ENCODE measurements around the gene NDUFB11.
"Not testable (repeated sequence)": the region's sequence is repeated elsewhere in the genome, so short reads cannot be mapped to it uniquely, and the experiment has no call there.

The NDUFB11 gene

GRCh38 chrX:47143894-47144625 is 442 bp downstream of the NDUFB11 start:
- DNase-seq (ENCODE audit: low read depth): no peak
- TF ChIP-seq CTCF (IDR thresholded peaks at IDR 0.05; ENCODE audit: control insufficient read depth, insufficient read depth, low read depth, low read length, missing control alignments): no peak

GRCh38 chrX:47138171-47138570 is 6.3 kb downstream of the NDUFB11 start:
- DNase-seq (ENCODE audit: low read depth): no peak
- no peak for TF ChIP-seq CTCF (IDR thresholded peaks at IDR 0.05; ENCODE audit: control insufficient read depth, insufficient read depth, low read depth, low read length, missing control alignments)
- no peak overlapping the region for H3K4me3 ChIP-seq (ENCODE audit: control insufficient read depth, low read depth, low read length)

More at GRCh38 chrX:47143894-47144625, 442 bp downstream of the NDUFB11 start:
- peak overlapping the region; percentile 79 for H3K4me3 ChIP-seq (ENCODE audit: control insufficient read depth, low read depth, low read length)

DNA sequence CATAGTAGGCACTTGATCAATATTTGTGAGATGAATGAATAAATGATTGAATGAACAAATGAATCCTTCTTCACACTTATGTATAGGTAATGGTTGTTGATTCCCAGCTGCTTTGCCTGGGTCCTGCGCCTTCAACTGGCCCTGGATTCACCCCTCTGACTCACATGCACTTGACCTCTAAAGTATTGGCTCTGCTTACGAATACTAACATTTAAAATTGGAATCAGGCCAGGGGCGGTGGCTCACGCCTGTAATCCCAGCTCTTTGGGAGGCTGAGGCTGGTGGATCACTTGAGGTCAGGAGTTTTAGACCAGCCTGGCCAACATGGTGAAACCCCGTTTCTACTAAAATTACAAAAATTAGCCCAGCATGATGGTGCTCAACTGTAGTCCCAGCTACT is 8.9 kb downstream of the NDUFB11 start:
- not testable (repeated sequence) for H3K4me3 ChIP-seq (ENCODE audit: control insufficient read depth, low read depth, low read length); DNase-seq (ENCODE audit: low read depth)

GRCh38 chrX:47133493-47133892 is 11.0 kb downstream of the NDUFB11 start:
- no peak for TF ChIP-seq CTCF (IDR thresholded peaks at IDR 0.05; ENCODE audit: control insufficient read depth, insufficient read depth, low read depth, low read length, missing control alignments)
- H3K4me3 ChIP-seq (ENCODE audit: control insufficient read depth, low read depth, low read length): no peak overlapping the region
- no peak for DNase-seq (ENCODE audit: low read depth)

- no peak for TF ChIP-seq CTCF (IDR thresholded peaks at IDR 0.05; ENCODE audit: control insufficient read depth, insufficient read depth, low read depth, low read length, missing control alignments)
- no peak for DNase-seq (ENCODE audit: low read depth)
- H3K4me3 ChIP-seq (ENCODE audit: control insufficient read depth, low read depth, low read length): peak overlapping the region; percentile 56
These were observed 14.6 kb downstream of the NDUFB11 start for GRCh38 chrX:47129899-47130358.

DNA sequence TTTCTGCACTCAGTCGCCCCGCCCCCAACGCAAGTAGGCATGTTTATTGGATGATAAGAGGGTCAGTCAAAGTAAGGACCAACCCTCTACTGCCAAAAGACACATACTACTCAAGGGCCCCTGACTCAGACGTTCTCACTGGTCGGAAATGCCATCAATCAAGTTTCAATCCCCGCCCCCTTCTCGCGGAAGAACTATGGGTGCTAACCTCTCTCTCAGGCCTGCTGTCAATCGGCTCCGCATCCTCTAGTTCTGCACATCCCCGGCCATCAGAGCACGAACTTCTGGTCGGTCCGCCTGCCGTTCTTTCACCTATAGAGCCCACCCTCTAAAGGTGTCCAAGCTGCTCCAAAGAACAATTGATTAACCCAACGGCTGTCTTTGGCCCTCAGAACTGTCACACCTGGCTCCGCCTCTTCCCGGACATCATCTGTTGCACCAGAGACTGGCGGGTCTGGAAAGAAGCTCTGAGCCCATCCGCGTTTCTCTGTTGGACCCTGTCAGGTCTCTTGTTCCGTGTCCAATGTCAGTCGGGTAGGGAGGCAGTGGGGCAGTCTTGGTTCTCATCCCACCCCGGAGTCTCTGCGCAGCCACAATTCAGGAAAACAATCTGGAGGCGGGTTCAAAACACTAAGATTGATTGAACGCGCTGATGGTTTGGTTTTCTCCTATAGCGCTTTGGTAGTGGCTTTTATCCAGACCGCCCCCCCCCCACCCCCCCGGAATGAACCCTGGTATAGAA is 15.2 kb downstream of the NDUFB11 start:
- DNase-seq (ENCODE audit: low read depth): peak; percentile 91
- peak overlapping the region; percentile 56 for H3K4me3 ChIP-seq (ENCODE audit: control insufficient read depth, low read depth, low read length)
- TF ChIP-seq CTCF (IDR thresholded peaks at IDR 0.05; ENCODE audit: control insufficient read depth, insufficient read depth, low read depth, low read length, missing control alignments): no peak

GRCh38 chrX:47124466-47124865 is 20.0 kb downstream of the NDUFB11 start:
- DNase-seq (ENCODE audit: low read depth); H3K4me3 ChIP-seq (ENCODE audit: control insufficient read depth, low read depth, low read length): not testable (repeated sequence)

- DNase-seq (ENCODE audit: low read depth); H3K4me3 ChIP-seq (ENCODE audit: control insufficient read depth, low read depth, low read length): not testable (repeated sequence)
These were observed 27.9 kb downstream of the NDUFB11 start for GRCh38 chrX:47116551-47117110.
